Spleen (tissue), 7 donors: ENCODE results near the gene SLC4A4.

Experiments used
- CTCF ChIP-seq, 11 experiments: fragments of 200-600 bp in 7 of 11; fragments of 450-650 bp in 4 of 11; sonication (generic) in 4 of 11; IDR thresholded peaks in 8 of 11; conservative IDR thresholded peaks in 3 of 11; 1 replicate in 7 of 11; 2 replicates in 4 of 11; pipeline versions ENCODE4 v1.4.0 to v1.8.0; 2016 to 2021; ENCODE audit warnings: antibody characterized with exemption in 11 of 11, inconsistent platforms in 4 of 11, mild to moderate bottlenecking in 1 of 11
- POLR2A ChIP-seq, 3 donors: fragments of 450-650 bp; IDR thresholded peaks; one replicate each; pipeline ENCODE4 v1.5.1; 2017; ENCODE audit warnings: antibody characterized with exemption in 3 of 3, mild to moderate bottlenecking in 1 of 3
- POLR2AphosphoS5 ChIP-seq, 3 donors: sonication (generic); formaldehyde crosslinking; IDR thresholded peaks; one replicate each; pipeline ENCODE4 v1.5.1; 2017; ENCODE audit warnings: antibody characterized with exemption in 3 of 3
- donor health status: DM: no; HTN: no; CAD: no; lungs with moderate emphysema.
- donor health status: DM: no; HTN: no; CAD: no.
- donor health status: DM: no; HTN: no; CAD: no.

- TF ChIP-seq CTCF (IDR thresholded peaks at IDR 0.05 in 8 of 11, conservative IDR thresholded peaks at IDR 0.05 in 3 of 11) (no peak), POLR2AphosphoS5 (IDR thresholded peaks at IDR 0.05) (no peak), POLR2A (IDR thresholded peaks at IDR 0.05) (no peak)
Measured at GRCh38 chr4:71468116-71468710, 129.4 kb downstream of the SLC4A4 start.
